DMS114 treated with DMSO at 0.1 percent for 48 hours (cell line): ENCODE measurements around the gene SPOCK2.

Source experiments
- DNase-seq: peaks from one replicate; lab custom pipeline; 2025; ENCODE audit not compliant: unreplicated experiment; lab: John Stamatoyannopoulos, UW

SPOCK2 gene

GRCh38 chr10:72090326-72090725 is 2.0 kb upstream of the SPOCK2 start:
- DNase-seq: no peak

- DNase-seq: no peak
These were observed 1.3 kb upstream of the SPOCK2 start for GRCh38 chr10:72089618-72090017.

- no peak for DNase-seq
These were observed 681 bp upstream of the SPOCK2 start for GRCh38 chr10:72088889-72089575.

- DNase-seq: no peak
These were observed 871 bp downstream of the SPOCK2 start for GRCh38 chr10:72087392-72087968.

- no peak for DNase-seq
These were observed 1.6 kb downstream of the SPOCK2 start for GRCh38 chr10:72086466-72087391.

- DNase-seq: no peak
These were observed 2.4 kb downstream of the SPOCK2 start for GRCh38 chr10:72085864-72086465.

- no peak for DNase-seq
These were observed 3.2 kb downstream of the SPOCK2 start for GRCh38 chr10:72085166-72085565.

GRCh38 chr10:72083790-72084459 is 4.4 kb downstream of the SPOCK2 start:
- DNase-seq: no peak

GRCh38 chr10:72082856-72083789 is 5.2 kb downstream of the SPOCK2 start:
- no peak for DNase-seq

GRCh38 chr10:72081772-72082590 is 6.4 kb downstream of the SPOCK2 start:
- DNase-seq: no peak

- no peak for DNase-seq
These were observed 7.1 kb downstream of the SPOCK2 start for GRCh38 chr10:72081210-72081609.

GRCh38 chr10:72080042-72080975 is 8.0 kb downstream of the SPOCK2 start:
- no peak for DNase-seq

GRCh38 chr10:72079356-72079755 is 9.0 kb downstream of the SPOCK2 start:
- DNase-seq: no peak

- no peak for DNase-seq
These were observed 10.9 kb downstream of the SPOCK2 start for GRCh38 chr10:72077275-72077990.

- DNase-seq: no peak
These were observed 11.6 kb downstream of the SPOCK2 start for GRCh38 chr10:72076756-72077155.

GRCh38 chr10:72075376-72076115 is 12.8 kb downstream of the SPOCK2 start:
- no peak for DNase-seq
